Pons (tissue), 1 donor: ENCODE data around the gene ITFG1.
"Not testable (repeated sequence)": the region's sequence is repeated elsewhere in the genome, so short reads cannot be mapped to it uniquely, and the experiment has no call there.

ENCODE experiments used
- DNase-seq: peaks from one replicate; pipeline ENCODE4 v3.0.0-alpha.2; 2016; ENCODE audit warnings: low spot score

ITFG1 gene

GRCh38 chr16:47413041-47413440, 47.8 kb downstream of the ITFG1 start:
- DNase-seq: no peak

GRCh38 chr16:47408491-47408890, 52.4 kb downstream of the ITFG1 start:
- DNase-seq: no peak

- DNase-seq: no peak
Measured at GRCh38 chr16:47395733-47396498, 64.9 kb downstream of the ITFG1 start.

- DNase-seq: peak; percentile 14
Measured at GRCh38 chr16:47392081-47392480, 68.8 kb downstream of the ITFG1 start.

GRCh38 chr16:47388705-47389104, 72.2 kb downstream of the ITFG1 start:
- DNase-seq: no peak

- no peak for DNase-seq
Measured at GRCh38 chr16:47387026-47387734, 73.7 kb downstream of the ITFG1 start.

- no peak for DNase-seq
Measured at GRCh38 chr16:47386201-47386718, 74.6 kb downstream of the ITFG1 start.

GRCh38 chr16:47382362-47382761, 78.5 kb downstream of the ITFG1 start:
- no peak for DNase-seq

GRCh38 chr16:47377154-47377553, 83.7 kb downstream of the ITFG1 start:
- DNase-seq: no peak

- DNase-seq: no peak
Measured at GRCh38 chr16:47375423-47375822, 85.4 kb downstream of the ITFG1 start.

- no peak for DNase-seq
Measured at GRCh38 chr16:47374629-47375028, 86.2 kb downstream of the ITFG1 start.

- peak; percentile 78 for DNase-seq
Measured at GRCh38 chr16:47371271-47372014, 89.4 kb downstream of the ITFG1 start.

- no peak for DNase-seq
Measured at GRCh38 chr16:47370536-47370935, 90.3 kb downstream of the ITFG1 start.

GRCh38 chr16:47366228-47366627, 94.6 kb downstream of the ITFG1 start:
- no peak for DNase-seq

GRCh38 chr16:47363761-47364160, 97.1 kb downstream of the ITFG1 start:
- DNase-seq: no peak

- no peak for DNase-seq
Measured at GRCh38 chr16:47359478-47359877, 101.4 kb downstream of the ITFG1 start.

GRCh38 chr16:47358816-47359215, 102.0 kb downstream of the ITFG1 start:
- DNase-seq: no peak

GRCh38 chr16:47349029-47349428, 111.8 kb downstream of the ITFG1 start:
- DNase-seq: not testable (repeated sequence)

- DNase-seq: not testable (repeated sequence)
Measured at GRCh38 chr16:47347021-47347696, 113.7 kb downstream of the ITFG1 start.

GRCh38 chr16:47342055-47342454, 118.8 kb downstream of the ITFG1 start:
- DNase-seq: no peak

- DNase-seq: not testable (repeated sequence)
Measured at GRCh38 chr16:47330562-47330961, 130.3 kb downstream of the ITFG1 start.

- DNase-seq: not testable (repeated sequence)
Measured at GRCh38 chr16:47324309-47324708, 136.6 kb downstream of the ITFG1 start.
